HG03442 (cell line): ENCODE data around the gene PTPN12.
"Not testable (repeated sequence)": the region's sequence is repeated elsewhere in the genome, so short reads cannot be mapped to it uniquely, and the experiment has no call there.

Source experiments
- ATAC-seq: cut with Tn5 transposase; IDR thresholded peaks from one replicate; pipeline ENCODE4 v1.9.1; 2021; ENCODE audit warnings: mild to moderate bottlenecking, moderate library complexity; ENCODE audit not compliant: unreplicated experiment

Gene PTPN12

GRCh38 chr7:77575187-77575586 lies 38.1 kb downstream of the PTPN12 start:
- ATAC-seq: no peak

DNA sequence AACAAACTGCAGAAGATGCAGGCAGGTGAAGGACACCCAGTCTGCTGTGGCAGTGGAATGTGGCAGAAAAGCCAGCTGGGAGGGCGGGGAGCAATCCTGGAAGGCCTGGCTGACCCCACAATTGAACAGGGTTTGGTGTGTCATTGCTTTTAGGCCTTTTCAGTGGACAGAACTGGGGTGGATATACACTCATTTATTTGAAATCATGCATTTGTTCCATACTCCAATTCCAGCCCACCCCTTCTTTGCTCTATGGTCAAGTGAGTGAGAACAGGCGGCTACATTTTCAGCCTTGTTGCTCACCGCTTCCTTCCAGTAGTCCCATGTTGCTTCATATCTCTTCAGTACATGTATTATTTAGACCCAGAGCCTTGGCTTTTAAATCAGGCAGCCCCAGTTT lies 39.8 kb downstream of the PTPN12 start:
- ATAC-seq: no peak

GRCh38 chr7:77579797-77580196 lies 42.7 kb downstream of the PTPN12 start:
- ATAC-seq: no peak

- ATAC-seq: no peak
Observed at GRCh38 chr7:77580762-77581350, 43.8 kb downstream of the PTPN12 start.

DNA sequence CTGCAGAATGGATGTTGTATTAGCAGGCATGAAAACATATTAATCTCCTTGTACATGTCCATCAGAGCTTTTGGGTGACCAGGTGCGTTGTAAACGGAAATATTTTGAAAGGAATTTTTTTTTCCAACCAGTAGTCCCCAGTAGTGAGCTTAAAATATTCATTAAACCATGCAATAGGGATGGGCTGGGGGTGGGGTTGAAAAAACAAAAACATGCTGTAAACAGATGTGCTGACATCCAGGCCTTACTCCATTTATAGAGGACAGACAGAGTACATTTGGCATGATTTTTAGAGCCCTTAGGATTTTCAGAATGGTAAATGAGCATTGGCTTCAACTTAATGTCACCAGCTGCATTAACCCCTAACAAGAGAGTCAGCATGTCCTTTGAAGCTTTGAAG lies 50.2 kb downstream of the PTPN12 start:
- no peak for ATAC-seq

GRCh38 chr7:77600952-77601351 lies 63.9 kb downstream of the PTPN12 start:
- ATAC-seq: no peak

DNA sequence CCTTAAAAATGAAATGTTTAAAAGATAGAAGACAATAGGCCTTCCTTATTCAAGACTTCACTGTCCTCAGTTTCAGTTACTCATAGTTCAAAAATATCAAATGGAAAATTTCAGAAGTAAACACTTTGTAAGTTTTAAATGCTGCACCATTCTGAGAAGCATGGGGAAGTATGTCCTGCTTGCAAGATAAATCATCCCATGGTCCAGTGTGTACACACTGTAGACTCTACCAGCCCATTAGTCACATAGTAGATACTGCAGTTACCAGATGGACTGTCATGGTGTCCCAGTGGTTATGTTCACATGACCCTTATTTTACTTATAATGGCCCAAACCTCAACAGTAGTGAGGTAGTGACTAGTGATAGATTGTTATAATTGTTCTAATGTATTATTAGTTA lies 69.5 kb downstream of the PTPN12 start:
- ATAC-seq: no peak

DNA sequence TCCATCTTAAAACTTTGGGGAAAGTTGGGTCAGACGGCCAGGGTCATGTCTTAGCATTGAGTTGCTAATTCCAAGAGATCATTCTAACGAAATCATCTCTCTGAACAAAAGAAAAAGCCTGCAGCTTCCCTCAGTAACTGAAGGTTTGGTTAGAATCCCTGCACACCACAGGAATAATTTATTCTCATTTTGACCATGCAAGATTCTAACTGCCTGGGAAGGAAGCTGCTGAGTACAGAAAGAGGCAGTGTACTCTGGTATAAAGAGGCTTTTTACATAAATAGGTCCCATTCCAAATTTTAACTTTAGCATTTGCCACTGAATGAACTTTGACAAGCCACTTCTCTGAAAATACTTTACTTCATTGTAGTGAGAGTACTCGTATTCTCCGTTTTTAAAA lies 82.2 kb downstream of the PTPN12 start:
- no peak for ATAC-seq

- ATAC-seq: no peak
Observed at GRCh38 chr7:77626586-77627308, 89.7 kb downstream of the PTPN12 start.

GRCh38 chr7:77627309-77627676 lies 90.2 kb downstream of the PTPN12 start:
- no peak for ATAC-seq

- ATAC-seq: no peak
Observed at GRCh38 chr7:77629797-77630196, 92.7 kb downstream of the PTPN12 start.

GRCh38 chr7:77631820-77632219 lies 94.7 kb downstream of the PTPN12 start:
- no peak for ATAC-seq

DNA sequence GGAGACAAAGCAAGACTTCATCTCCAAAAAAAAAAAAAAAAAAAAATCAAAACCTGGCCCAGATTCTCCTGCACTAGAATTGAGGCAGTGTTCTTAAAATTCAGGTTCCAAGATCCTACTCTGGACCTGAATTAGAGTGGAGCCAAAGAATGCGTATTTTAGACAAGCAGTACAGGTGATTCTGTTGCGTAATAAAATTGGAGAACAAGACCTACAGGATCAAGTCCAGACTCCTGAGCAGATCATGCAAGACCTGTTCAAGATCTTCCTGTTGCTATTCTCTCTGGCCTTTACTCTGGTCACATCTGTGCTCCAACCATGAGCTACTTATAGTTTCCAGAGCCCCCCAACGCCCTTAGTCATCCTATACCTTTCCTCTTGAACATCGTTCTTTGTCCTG lies 107.7 kb downstream of the PTPN12 start:
- no peak for ATAC-seq

DNA sequence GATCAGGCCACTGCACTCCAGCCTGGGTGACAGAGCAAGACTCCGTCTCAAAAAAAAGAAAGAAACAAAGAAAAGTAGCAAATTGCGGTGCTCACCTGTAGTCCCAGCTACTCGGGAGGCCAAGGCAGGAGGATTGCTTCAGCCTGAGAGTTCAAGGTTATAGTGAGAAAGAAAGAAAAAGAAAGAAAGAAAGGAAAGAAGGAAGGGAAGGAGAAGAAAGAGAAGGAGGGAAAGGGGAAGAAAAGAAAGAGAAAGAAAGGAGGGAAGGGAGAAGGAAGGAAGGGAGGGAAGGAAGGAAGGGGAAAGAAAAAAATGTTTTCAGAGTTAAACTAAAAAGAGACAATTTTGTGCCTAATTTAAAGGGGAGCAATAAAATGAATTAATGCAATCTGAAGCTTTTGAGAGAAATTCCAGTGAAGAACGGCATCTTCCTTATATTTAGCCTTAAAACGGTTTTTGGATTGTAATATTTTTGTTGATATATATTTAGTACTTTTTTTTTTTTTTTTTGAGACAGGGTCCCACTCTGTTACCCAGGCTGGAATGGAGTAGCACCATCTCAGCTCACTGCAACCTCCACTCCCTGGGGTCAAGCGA lies 111.7 kb downstream of the PTPN12 start:
- no peak for ATAC-seq

- ATAC-seq: no peak
Observed at GRCh38 chr7:77649716-77650349, 112.7 kb downstream of the PTPN12 start.

- ATAC-seq: no peak
Observed at GRCh38 chr7:77651575-77652162, 114.6 kb downstream of the PTPN12 start.

- not testable (repeated sequence) for ATAC-seq
Observed at GRCh38 chr7:77652826-77653225, 115.7 kb downstream of the PTPN12 start.

DNA sequence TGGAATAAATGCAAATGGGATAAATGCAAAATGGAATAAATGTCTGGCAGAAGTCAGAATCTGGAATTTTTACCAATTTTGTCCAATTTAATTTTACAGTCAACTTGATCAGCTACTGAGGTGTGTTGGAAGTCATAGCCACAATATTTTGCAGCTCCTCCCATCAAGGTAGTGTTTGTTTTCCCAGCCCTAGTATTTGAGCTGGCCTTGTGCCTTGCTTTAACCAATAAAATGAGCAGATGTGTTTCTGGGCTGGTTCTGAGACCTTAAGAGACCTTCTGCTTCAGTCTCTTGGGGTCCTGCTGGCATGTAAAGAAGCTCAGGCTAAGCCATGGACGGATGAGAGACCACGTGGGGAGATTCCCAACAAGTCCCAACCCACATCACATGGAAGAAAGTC lies 116.5 kb downstream of the PTPN12 start:
- no peak for ATAC-seq

GRCh38 chr7:77655356-77655755 lies 118.3 kb downstream of the PTPN12 start:
- ATAC-seq: no peak

GRCh38 chr7:77655836-77656455 lies 118.9 kb downstream of the PTPN12 start:
- no peak for ATAC-seq
